Spinal cord (tissue), 10 donors: ENCODE results near the gene PKP4. TPM values are rescaled to one million over a fixed set of nuclear protein-coding genes. Genes with fewer than 3 reads are reported as not detected.

Source experiments
- DNase-seq, 6 donors: peaks; one replicate each; pipeline versions ENCODE4 v3.0.0 to v3.0.0-alpha.2; 2013 to 2015; ENCODE audit warnings: low spot score in 6 of 6, low read depth in 4 of 6
- H3K27ac ChIP-seq: one replicate; pipeline ENCODE4 v1.5.1; 2013; ENCODE audit warnings: low read depth, low read length, control low read depth
- H3K27me3 ChIP-seq: one replicate; pipeline ENCODE4 v1.6.1; 2013; ENCODE audit warnings: low read length; ENCODE audit not compliant: control insufficient read depth, insufficient read depth
- H3K36me3 ChIP-seq: one replicate; pipeline ENCODE4 v1.6.1; 2013; ENCODE audit warnings: low read length; ENCODE audit not compliant: control insufficient read depth, insufficient read depth
- H3K4me1 ChIP-seq: one replicate; pipeline ENCODE4 v1.6.1; 2013; ENCODE audit warnings: low read length; ENCODE audit not compliant: control insufficient read depth, insufficient read depth
- H3K4me3 ChIP-seq: one replicate; pipeline ENCODE4 v1.5.1; 2013; ENCODE audit warnings: low read depth, low read length, control low read depth
- H3K9me3 ChIP-seq: one replicate; pipeline ENCODE4 v1.6.1; 2013; ENCODE audit warnings: low read length; ENCODE audit not compliant: control insufficient read depth, insufficient read depth
- WGBS: methylation state at CpG from one replicate; pipeline ENCODE4 v1.1.5; 2013; ENCODE audit warnings: missing lambda C conversion rate; ENCODE audit not compliant: insufficient coverage; 5-methylcytosine and 5-hydroxymethylcytosine counted together
- polyA plus RNA-seq, 2 donors: library from polyadenylated mRNA; unstranded; fragments of 120-200 nt; gene quantifications; one replicate each; pipeline ENCODE4 v1.2.1, GENCODE V29; 2013; ENCODE audit not compliant: insufficient read length in 2 of 2
- total RNA-seq, 2 donors: library from RNA; depleted of rRNA in 1 of 2; stranded (reverse); fragments of 120-200 nt in 1 of 2; fragments of >200 nt in 1 of 2; gene quantifications; one replicate each; pipeline versions ENCODE4 v1.2.3 to v1.2.4, GENCODE V29; 2013 to 2014
- donor health status: healthy.

PKP4 gene
- total and polyA plus RNA-seq, 4 donors = 98.6 to 135 (median 123) TPM

DNA sequence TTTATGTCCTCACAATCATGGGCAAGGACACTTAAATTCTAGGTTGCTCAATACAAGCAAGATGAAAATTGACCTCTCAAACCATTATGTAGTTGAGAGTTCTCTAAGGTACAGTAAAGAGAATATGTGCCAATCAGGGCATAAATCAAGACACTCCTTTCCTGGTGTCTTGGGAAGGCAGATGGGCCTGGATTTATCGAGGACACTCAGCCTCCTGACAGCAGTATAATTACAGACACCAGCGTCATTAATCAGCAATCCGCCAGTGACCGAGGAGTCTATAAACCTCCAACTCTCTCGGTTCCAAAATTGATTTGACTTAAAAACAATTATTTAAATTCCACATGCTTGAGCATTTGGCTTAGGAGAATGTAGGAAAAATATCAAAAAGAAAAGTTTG, 262.7 kb downstream of the PKP4 start:
- Histone ChIP-seq H3K4me3 (no peak overlapping the region), H3K27ac (no peak overlapping the region), H3K36me3 (no peaks in the 10 kb centered on the region), H3K9me3 (no peaks in the 10 kb centered on the region), H3K4me1 (peaks cover 38% of the 10 kb centered on the region), H3K27me3 (no peaks in the 10 kb centered on the region)
- peak in 1 of 6 donors; percentile 40 for DNase-seq
- 65% methylated on average over 2 of the region's 5 CpGs for WGBS

DNA sequence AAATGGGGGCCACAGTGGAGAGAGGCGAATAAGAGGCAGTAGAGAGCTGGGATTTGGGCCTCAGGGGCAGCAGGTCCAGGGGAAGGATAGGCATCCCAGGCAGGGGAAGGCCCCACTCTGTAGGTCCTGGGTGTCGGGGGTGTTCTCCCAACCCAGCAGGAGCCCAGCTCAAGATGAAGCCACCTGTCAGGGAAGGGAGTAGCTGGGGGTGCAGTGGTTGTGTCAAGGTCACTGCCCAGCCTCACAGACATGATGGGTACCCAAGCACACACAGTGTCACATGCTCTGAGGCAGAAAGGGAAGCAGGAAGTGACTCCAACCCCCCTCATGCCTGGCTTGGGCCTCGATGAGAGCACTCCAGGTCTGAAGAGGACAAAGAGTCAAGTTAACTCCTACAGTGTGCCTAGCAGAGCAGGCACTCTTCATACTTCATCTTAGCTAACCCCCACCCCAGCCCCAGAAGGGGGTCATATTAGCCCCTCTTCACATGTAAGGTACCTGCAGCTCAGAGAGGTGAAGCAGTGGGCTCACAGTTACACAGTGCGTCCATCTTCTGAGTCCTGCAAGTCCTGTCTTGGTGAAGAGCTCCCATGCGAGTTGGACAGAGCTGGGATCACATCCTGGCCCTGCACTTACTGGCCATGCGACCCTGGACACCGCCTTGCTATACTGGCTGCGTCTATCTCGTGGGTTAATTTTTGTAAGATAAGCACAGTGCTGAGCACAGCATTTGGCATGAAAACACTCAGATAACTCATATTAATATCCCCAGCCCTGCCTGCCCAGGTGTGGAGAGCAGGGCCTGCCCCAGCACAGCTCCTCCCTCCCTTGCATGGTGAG, 265.7 kb downstream of the PKP4 start:
- no peak for DNase-seq
- 89% methylated on average over 8 of the region's 9 CpGs for WGBS
- Histone ChIP-seq H3K9me3 (no peaks in the 10 kb centered on the region), H3K4me3 (no peak overlapping the region), H3K27me3 (no peaks in the 10 kb centered on the region), H3K27ac (peak overlapping the region; percentile 69), H3K4me1 (peaks cover 54% of the 10 kb centered on the region), H3K36me3 (no peaks in the 10 kb centered on the region)

- Histone ChIP-seq H3K36me3 (no peaks in the 10 kb centered on the region), H3K4me3 (no peak overlapping the region), H3K27me3 (no peaks in the 10 kb centered on the region), H3K9me3 (no peaks in the 10 kb centered on the region), H3K27ac (peak overlapping the region; percentile 69), H3K4me1 (peaks cover 57% of the 10 kb centered on the region)
- DNase-seq = peak in 3 of 6 donors; percentile 56 to 89 (median 71)
- 31% methylated on average over 8 of the region's 8 CpGs for WGBS
Observed at GRCh38 chr2:158723181-158723838, 266.6 kb downstream of the PKP4 start.

GRCh38 chr2:158723921-158724802, 267.4 kb downstream of the PKP4 start:
- DNase-seq = no peak
- WGBS = 94% methylated on average over 10 of the region's 12 CpGs
- H3K4me1 ChIP-seq = peaks cover 61% of the 10 kb centered on the region
- no peaks in the 10 kb centered on the region for H3K27me3 ChIP-seq
- H3K36me3 ChIP-seq = no peaks in the 10 kb centered on the region
- H3K9me3 ChIP-seq = no peaks in the 10 kb centered on the region
- no peak overlapping the region for H3K4me3 ChIP-seq
- peak overlapping the region; percentile 69 for H3K27ac ChIP-seq

DNA sequence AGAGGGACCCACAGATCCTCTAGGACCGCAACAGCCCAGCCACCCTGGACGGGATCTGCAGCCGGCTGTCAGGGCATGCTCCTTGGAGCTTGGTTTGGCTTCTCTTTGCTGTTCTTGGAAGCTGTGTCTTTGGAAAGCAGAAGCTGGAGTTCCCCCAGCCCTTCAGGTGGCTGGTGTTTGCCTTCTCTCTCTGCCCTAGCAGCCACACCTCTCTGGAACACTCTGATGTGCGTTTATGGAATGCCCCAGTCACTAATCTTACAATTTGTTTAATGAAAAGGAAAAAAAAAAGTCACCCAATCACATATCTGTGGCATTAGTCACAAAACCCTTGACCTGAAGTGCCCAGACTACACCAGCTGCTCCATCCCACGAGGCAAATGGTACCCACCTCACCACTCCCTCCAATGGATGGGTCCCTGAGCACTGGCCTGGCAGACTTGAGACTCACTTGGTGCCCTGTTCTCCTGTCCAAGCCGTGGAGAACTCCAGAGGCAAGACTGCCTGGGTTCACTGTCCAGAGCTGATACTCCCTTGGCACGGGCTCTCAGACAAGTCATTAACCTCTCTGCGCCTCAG, 268.1 kb downstream of the PKP4 start:
- H3K4me3 ChIP-seq = no peak overlapping the region
- peaks cover 69% of the 10 kb centered on the region for H3K4me1 ChIP-seq
- no peaks in the 10 kb centered on the region for H3K36me3 ChIP-seq
- peak overlapping the region; percentile 69 for H3K27ac ChIP-seq
- H3K27me3 ChIP-seq = peaks cover 3% of the 10 kb centered on the region
- no peaks in the 10 kb centered on the region for H3K9me3 ChIP-seq
- DNase-seq = peak in 1 of 6 donors; percentile 48
- WGBS = 62% methylated on average over 4 of the region's 8 CpGs

GRCh38 chr2:158725441-158725891, 268.7 kb downstream of the PKP4 start:
- Histone ChIP-seq H3K27ac (peak overlapping the region; percentile 43), H3K4me3 (no peak overlapping the region), H3K4me1 (peaks cover 75% of the 10 kb centered on the region), H3K36me3 (no peaks in the 10 kb centered on the region), H3K27me3 (peaks cover 3% of the 10 kb centered on the region), H3K9me3 (no peaks in the 10 kb centered on the region)
- peak in 1 of 6 donors; percentile 51 for DNase-seq
- 38% methylated on average over 6 of the region's 7 CpGs for WGBS

GRCh38 chr2:158726911-158727592, 270.3 kb downstream of the PKP4 start:
- WGBS = 51% methylated on average over 6 of the region's 8 CpGs
- Histone ChIP-seq H3K27me3 (peaks cover 5% of the 10 kb centered on the region), H3K4me3 (no peak overlapping the region), H3K36me3 (no peaks in the 10 kb centered on the region), H3K4me1 (peaks cover 79% of the 10 kb centered on the region), H3K9me3 (no peaks in the 10 kb centered on the region), H3K27ac (peak overlapping the region; percentile 70)
- peak in 1 of 6 donors; percentile 64 for DNase-seq

GRCh38 chr2:158728422-158728821, 271.7 kb downstream of the PKP4 start:
- WGBS = 83% methylated on average over 7 of the region's 7 CpGs
- H3K4me1 ChIP-seq = peaks cover 65% of the 10 kb centered on the region
- no peaks in the 10 kb centered on the region for H3K9me3 ChIP-seq
- DNase-seq = no peak
- H3K27me3 ChIP-seq = peaks cover 5% of the 10 kb centered on the region
- no peaks in the 10 kb centered on the region for H3K36me3 ChIP-seq
- H3K27ac ChIP-seq = peak overlapping the region; percentile 19
- H3K4me3 ChIP-seq = no peak overlapping the region
